Esophagus squamous epithelium (tissue), 4 donors: ENCODE measurements around the gene DMRTC1B.
"Not testable (repeated sequence)": the region's sequence is repeated elsewhere in the genome, so short reads cannot be mapped to it uniquely, and the experiment has no call there.

Experiments
- POLR2A ChIP-seq, 4 donors: fragments of 450-650 bp; IDR thresholded peaks; one replicate each; pipeline ENCODE4 v1.6.1; 2017; ENCODE audit warnings: antibody characterized with exemption in 4 of 4, mild to moderate bottlenecking in 4 of 4, moderate library complexity in 3 of 4
- TF ChIP-seq, protein P1 (sequence below), 6 experiments: fragments of 450-650 bp in 4 of 6; fragments of 200-600 bp in 2 of 6; sonication (generic) in 2 of 6; IDR thresholded peaks; one replicate each; pipeline ENCODE4 v1.5.1; 2016 to 2019; ENCODE audit warnings: antibody characterized with exemption in 6 of 6, mild to moderate bottlenecking in 4 of 6, moderate library complexity in 4 of 6

DNA sequence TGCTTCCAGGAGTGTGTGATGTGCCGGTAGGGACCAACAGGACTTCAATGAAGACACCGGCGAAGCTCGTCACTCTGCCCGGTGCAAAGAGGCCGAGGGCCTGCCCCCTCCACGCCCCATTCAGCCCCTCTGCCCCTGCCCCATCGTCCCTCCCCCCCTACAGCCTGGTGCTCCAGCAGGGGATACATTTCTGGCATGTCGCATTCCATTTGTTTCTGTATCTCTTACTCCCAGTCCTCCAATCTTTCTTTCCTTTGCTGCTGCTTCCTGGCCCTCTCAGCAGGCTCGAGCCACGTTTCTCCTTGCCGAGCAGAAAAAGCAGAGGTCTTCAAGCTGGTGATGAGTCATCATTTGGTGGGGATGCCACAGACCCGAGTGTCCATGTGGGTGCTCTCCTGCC lies 31.4 kb downstream of the DMRTC1B start, which contains the start of gene FAM236D:
- TF ChIP-seq, protein P1, sequence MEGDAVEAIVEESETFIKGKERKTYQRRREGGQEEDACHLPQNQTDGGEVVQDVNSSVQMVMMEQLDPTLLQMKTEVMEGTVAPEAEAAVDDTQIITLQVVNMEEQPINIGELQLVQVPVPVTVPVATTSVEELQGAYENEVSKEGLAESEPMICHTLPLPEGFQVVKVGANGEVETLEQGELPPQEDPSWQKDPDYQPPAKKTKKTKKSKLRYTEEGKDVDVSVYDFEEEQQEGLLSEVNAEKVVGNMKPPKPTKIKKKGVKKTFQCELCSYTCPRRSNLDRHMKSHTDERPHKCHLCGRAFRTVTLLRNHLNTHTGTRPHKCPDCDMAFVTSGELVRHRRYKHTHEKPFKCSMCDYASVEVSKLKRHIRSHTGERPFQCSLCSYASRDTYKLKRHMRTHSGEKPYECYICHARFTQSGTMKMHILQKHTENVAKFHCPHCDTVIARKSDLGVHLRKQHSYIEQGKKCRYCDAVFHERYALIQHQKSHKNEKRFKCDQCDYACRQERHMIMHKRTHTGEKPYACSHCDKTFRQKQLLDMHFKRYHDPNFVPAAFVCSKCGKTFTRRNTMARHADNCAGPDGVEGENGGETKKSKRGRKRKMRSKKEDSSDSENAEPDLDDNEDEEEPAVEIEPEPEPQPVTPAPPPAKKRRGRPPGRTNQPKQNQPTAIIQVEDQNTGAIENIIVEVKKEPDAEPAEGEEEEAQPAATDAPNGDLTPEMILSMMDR (IDR thresholded peaks at IDR 0.05) = not testable (repeated sequence)
- not testable (repeated sequence) for TF ChIP-seq POLR2A (IDR thresholded peaks at IDR 0.05)
